COLO668 (cell line): ENCODE results near the gene STUB1.
A peak's percentile ranks its signal among the peaks of the same experiment; 100 is the strongest.

Source experiments
- DNase-seq: peaks from one replicate; lab custom pipeline; 2025; ENCODE audit not compliant: unreplicated experiment; lab: John Stamatoyannopoulos, UW

Gene STUB1

GRCh38 chr16:710500-711075 is 30.4 kb downstream of the STUB1 start:
- DNase-seq = peak; percentile 72

- no peak for DNase-seq
These were observed 30.9 kb downstream of the STUB1 start for GRCh38 chr16:711084-711483.

- peak; percentile 83 for DNase-seq
These were observed 31.5 kb downstream of the STUB1 start for GRCh38 chr16:711548-712320.

GRCh38 chr16:712740-713250 is 32.6 kb downstream of the STUB1 start:
- DNase-seq = peak; percentile 69

GRCh38 chr16:714079-714478 is 33.9 kb downstream of the STUB1 start:
- no peak for DNase-seq

- peak; percentile 93 for DNase-seq
These were observed 34.6 kb downstream of the STUB1 start, which contains the start of gene METRN for GRCh38 chr16:714558-715476. TSS of gene METRN (plus strand) at chr16:715118. CDS start at chr16:715290, 172 bp downstream.

- peak; percentile 71 for DNase-seq
These were observed 35.4 kb downstream of the STUB1 start for GRCh38 chr16:715477-716199.

- DNase-seq = peak; percentile 70
These were observed 36.0 kb downstream of the STUB1 start for GRCh38 chr16:716200-716568.

GRCh38 chr16:716768-717325 is 36.6 kb downstream of the STUB1 start:
- DNase-seq = no peak

GRCh38 chr16:717450-718245 is 37.4 kb downstream of the STUB1 start:
- DNase-seq = no peak

GRCh38 chr16:718389-718788 is 38.2 kb downstream of the STUB1 start:
- no peak for DNase-seq

- DNase-seq = no peak
These were observed 38.7 kb downstream of the STUB1 start for GRCh38 chr16:718922-719321.

GRCh38 chr16:719815-720446 is 39.7 kb downstream of the STUB1 start:
- peak; percentile 52 for DNase-seq

GRCh38 chr16:720447-720989 is 40.3 kb downstream of the STUB1 start:
- DNase-seq = peak; percentile 72

- peak; percentile 97 for DNase-seq
These were observed 41.0 kb downstream of the STUB1 start, which contains the start of gene ANTKMT for GRCh38 chr16:720990-721764. TSS of gene ANTKMT (plus strand) at chr16:721146. CDS start at chr16:721275, 129 bp downstream.

GRCh38 chr16:721765-722540 is 41.7 kb downstream of the STUB1 start:
- no peak for DNase-seq
